Spleen (tissue), 11 donors: Measurements from ENCODE around the gene AASDH. TPM values are rescaled to one million over a fixed set of nuclear protein-coding genes. Genes with fewer than 3 reads are reported as not detected.

Source experiments
- DNase-seq: peaks from one replicate; pipeline ENCODE4 v3.0.0-alpha.2; 2020
- H3K27ac ChIP-seq, 8 donors: fragments of 200-600 bp; sonication (generic) in 7 of 8; 1 replicate in 4 of 8; 2 replicates in 4 of 8; pipeline versions ENCODE4 v1.5.0 to v1.8.0; 2016 to 2021; ENCODE audit warnings: inconsistent platforms in 4 of 8, mild to moderate bottlenecking in 4 of 8, moderate library complexity in 1 of 8
- H3K27me3 ChIP-seq, 7 donors: fragments of 200-600 bp; sonication (generic) in 6 of 7; replicated peaks in 1 of 7; 1 replicate in 4 of 7; 2 replicates in 3 of 7; pipeline versions ENCODE4 v1.5.0 to v1.8.0; 2016 to 2021; ENCODE audit warnings: inconsistent platforms in 3 of 7, mild to moderate bottlenecking in 1 of 7
- H3K36me3 ChIP-seq, 6 donors: fragments of 200-600 bp; sonication (generic) in 5 of 6; 1 replicate in 4 of 6; 2 replicates in 2 of 6; pipeline versions ENCODE4 v1.5.0 to v1.8.0; 2016 to 2021; ENCODE audit warnings: inconsistent platforms in 2 of 6
- H3K4me1 ChIP-seq, 6 donors: fragments of 200-600 bp; sonication (generic) in 5 of 6; 1 replicate in 3 of 6; 2 replicates in 3 of 6; pipeline versions ENCODE4 v1.5.0 to v1.8.0; 2016 to 2021; ENCODE audit warnings: inconsistent platforms in 3 of 6
- H3K4me3 ChIP-seq, 8 donors: fragments of 200-600 bp; sonication (generic) in 7 of 8; 1 replicate in 4 of 8; 2 replicates in 4 of 8; pipeline versions ENCODE4 v1.5.0 to v1.8.0; 2016 to 2021; ENCODE audit warnings: inconsistent platforms in 4 of 8, mild to moderate bottlenecking in 4 of 8, moderate library complexity in 2 of 8
- H3K9me3 ChIP-seq, 8 donors: fragments of 200-600 bp; sonication (generic) in 7 of 8; 1 replicate in 4 of 8; 2 replicates in 4 of 8; pipeline versions ENCODE4 v1.5.0 to v1.8.0; 2016 to 2021; ENCODE audit warnings: inconsistent platforms in 4 of 8
- CTCF ChIP-seq, 11 experiments: fragments of 200-600 bp in 7 of 11; fragments of 450-650 bp in 4 of 11; sonication (generic) in 4 of 11; IDR thresholded peaks in 8 of 11; conservative IDR thresholded peaks in 3 of 11; 1 replicate in 7 of 11; 2 replicates in 4 of 11; pipeline versions ENCODE4 v1.4.0 to v1.8.0; 2016 to 2021; ENCODE audit warnings: antibody characterized with exemption in 11 of 11, inconsistent platforms in 4 of 11, mild to moderate bottlenecking in 1 of 11
- POLR2A ChIP-seq, 3 donors: fragments of 450-650 bp; IDR thresholded peaks; one replicate each; pipeline ENCODE4 v1.5.1; 2017; ENCODE audit warnings: antibody characterized with exemption in 3 of 3, mild to moderate bottlenecking in 1 of 3
- POLR2AphosphoS5 ChIP-seq, 3 donors: sonication (generic); formaldehyde crosslinking; IDR thresholded peaks; one replicate each; pipeline ENCODE4 v1.5.1; 2017; ENCODE audit warnings: antibody characterized with exemption in 3 of 3
- WGBS, 5 donors: extraction: QIAGEN DNeasy Blood & Tissue Kit in 3 of 5; methylation state at CpG; one replicate each; pipeline versions ENCODE4 v1.1.5 to v1.1.7; 2013 to 2018; 5-methylcytosine and 5-hydroxymethylcytosine counted together
- intact Hi-C: fragments of 100-400 bp; cut with DNase I; formaldehyde crosslinking; loops from one replicate; pipeline ENCODE4 v1.15.0; 2023; ENCODE audit warnings: low total_unique reads
- polyA plus RNA-seq, 3 donors: library from polyadenylated mRNA; stranded (reverse); fragments of 200-250 nt; gene quantifications; one replicate each; pipeline ENCODE4 v1.2.1, GENCODE V29; 2013
- total RNA-seq, 7 donors: library from RNA; depleted of rRNA in 3 of 7; stranded (reverse); fragments of >200 nt in 3 of 7; fragmentation: NEBNext Ultra II Directional in 4 of 7; extraction: Animal tissue kit (Norgen Biotek cat#: 25700) in 4 of 7; gene quantifications; one replicate each; pipeline versions ENCODE4 v1.1.0 to v1.2.1, GENCODE V29; 2016 to 2021
- donor health status: healthy with polysubstance abuse.
- donor health status: DM: no; HTN: no; CAD: no; lungs with moderate emphysema.
- donor health status: DM: no; HTN: no; CAD: no.
- donor health status: Bipolar disorder and iron deficiency.
- donor health status: healthy.
- donor health status: DM: no; HTN: no; CAD: no.
- donor health status: DM: yes; HTN: yes; CAD: no.

AASDH gene
- total and polyA plus RNA-seq, 10 donors: 2.8 to 15.6 (median 10.5) TPM

- TF ChIP-seq POLR2AphosphoS5 (IDR thresholded peaks at IDR 0.05) (no peak), CTCF (IDR thresholded peaks at IDR 0.05 in 8 of 11, conservative IDR thresholded peaks at IDR 0.05 in 3 of 11) (no peak), POLR2A (IDR thresholded peaks at IDR 0.05) (no peak)
- WGBS, 5 donors: 48 to 86% (median 76%) methylated on average over 2 to 3 of the region's 3 CpGs
- Histone ChIP-seq H3K9me3 (no peaks in the 10 kb centered on the region), H3K27me3 (no peaks in the 10 kb centered on the region), H3K4me3 (no peak overlapping the region), H3K27ac (no peak overlapping the region), H3K36me3 (no peaks in the 10 kb centered on the region), H3K4me1 (peaks cover 0 to 12% (median 7%) of the 10 kb centered on the region in 6 donors)
- no peak for DNase-seq
- intact Hi-C loops: no loop called here
Measured at GRCh38 chr4:56302760-56303159, 84.5 kb downstream of the AASDH start.

GRCh38 chr4:56301997-56302496 lies 85.2 kb downstream of the AASDH start:
- intact Hi-C loops: no loop called here
- no peak for DNase-seq
- TF ChIP-seq POLR2AphosphoS5 (IDR thresholded peaks at IDR 0.05): no peak
- TF ChIP-seq CTCF (IDR thresholded peaks at IDR 0.05 in 8 of 11, conservative IDR thresholded peaks at IDR 0.05 in 3 of 11): no peak
- TF ChIP-seq POLR2A (IDR thresholded peaks at IDR 0.05): no peak
- Histone ChIP-seq H3K27me3 (no peaks in the 10 kb centered on the region), H3K4me3 (no peak overlapping the region), H3K27ac (no peak overlapping the region), H3K4me1 (peaks cover 0 to 12% (median 7%) of the 10 kb centered on the region in 6 donors), H3K36me3 (no peaks in the 10 kb centered on the region), H3K9me3 (no peaks in the 10 kb centered on the region)
- 70 to 89% (median 82%) methylated on average over 7 to 8 of the region's 8 CpGs for WGBS, 5 donors

- H3K27me3 ChIP-seq: no peaks in the 10 kb centered on the region
- H3K27ac ChIP-seq: peak overlapping the region in 1 of 8 donors; percentile 16
- intact Hi-C loops: no loop called here
- TF ChIP-seq CTCF (IDR thresholded peaks at IDR 0.05 in 8 of 11, conservative IDR thresholded peaks at IDR 0.05 in 3 of 11): peak; percentile 16 to 88 (median 69)
- TF ChIP-seq POLR2A (IDR thresholded peaks at IDR 0.05): no peak
- TF ChIP-seq POLR2AphosphoS5 (IDR thresholded peaks at IDR 0.05): peak in 1 of 3 donors; percentile 13
- no peaks in the 10 kb centered on the region for H3K36me3 ChIP-seq
- no peaks in the 10 kb centered on the region for H3K9me3 ChIP-seq
- no peak overlapping the region for H3K4me3 ChIP-seq
- WGBS, 5 donors: 35 to 43% (median 39%) methylated on average over 10 of the region's 10 CpGs
- no peak for DNase-seq
- peaks cover 0 to 12% (median 7%) of the 10 kb centered on the region in 6 donors for H3K4me1 ChIP-seq
Measured at GRCh38 chr4:56301181-56301996, 85.9 kb downstream of the AASDH start.

GRCh38 chr4:56298236-56298635 lies 89.1 kb downstream of the AASDH start:
- intact Hi-C loops: no loop called here
- no peak overlapping the region for H3K4me3 ChIP-seq
- TF ChIP-seq CTCF (IDR thresholded peaks at IDR 0.05 in 8 of 11, conservative IDR thresholded peaks at IDR 0.05 in 3 of 11) (no peak), POLR2AphosphoS5 (IDR thresholded peaks at IDR 0.05) (no peak), POLR2A (IDR thresholded peaks at IDR 0.05) (no peak)
- no peak overlapping the region for H3K27ac ChIP-seq
- H3K9me3 ChIP-seq: no peaks in the 10 kb centered on the region
- peaks cover 0 to 12% (median 7%) of the 10 kb centered on the region in 6 donors for H3K4me1 ChIP-seq
- 57 to 83% (median 69%) methylated on average over 3 of the region's 3 CpGs for WGBS, 5 donors
- H3K27me3 ChIP-seq: no peaks in the 10 kb centered on the region
- DNase-seq: no peak
- H3K36me3 ChIP-seq: no peaks in the 10 kb centered on the region
